T-helper 1 cell treated with Interleukin-12 subunit alpha and Interleukin-12 subunit beta and Interleukin-4 antibody, amounts not matched to agents 30 ng/mL and 1 ng/mL, for 36 hours (primary cell): ENCODE results near the gene GPR146. TPM values are rescaled to one million over a fixed set of nuclear protein-coding genes. Genes with fewer than 3 reads are reported as not detected.

Experiments
- intact Hi-C: fragments of 100-400 bp; cut with micrococcal nuclease; formaldehyde crosslinking; loops from one replicate; pipeline ENCODE4 v1.15.1; 2024
- total RNA-seq: library from RNA; stranded (reverse); gene quantifications from 2 replicates; pipeline ENCODE4 v1.2.3, GENCODE V29; 2022

GPR146 gene
- total RNA-seq, 1 donor from 2014 or later, result 14.5 TPM

DNA sequence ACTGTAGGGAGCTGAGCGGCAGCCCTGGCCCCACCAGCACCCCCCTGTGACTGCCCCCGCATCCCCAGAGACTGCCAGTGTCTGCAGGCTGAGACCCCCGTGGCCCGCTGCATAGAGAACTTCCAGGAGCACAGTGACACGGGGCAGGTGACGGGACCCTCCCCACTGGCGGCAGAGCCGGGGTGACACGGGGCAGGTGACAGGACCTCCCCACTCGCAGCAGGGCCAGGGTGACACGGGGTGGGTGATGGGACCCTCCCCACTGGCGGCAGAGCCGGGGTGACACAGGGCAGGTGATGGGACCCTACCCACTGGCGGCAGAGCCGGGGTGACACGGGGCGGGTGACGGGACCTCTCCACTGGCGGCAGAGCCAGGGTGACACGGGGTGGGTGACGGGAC is 45.9 kb downstream of the GPR146 start:
- intact Hi-C loops, result no loop called here

DNA sequence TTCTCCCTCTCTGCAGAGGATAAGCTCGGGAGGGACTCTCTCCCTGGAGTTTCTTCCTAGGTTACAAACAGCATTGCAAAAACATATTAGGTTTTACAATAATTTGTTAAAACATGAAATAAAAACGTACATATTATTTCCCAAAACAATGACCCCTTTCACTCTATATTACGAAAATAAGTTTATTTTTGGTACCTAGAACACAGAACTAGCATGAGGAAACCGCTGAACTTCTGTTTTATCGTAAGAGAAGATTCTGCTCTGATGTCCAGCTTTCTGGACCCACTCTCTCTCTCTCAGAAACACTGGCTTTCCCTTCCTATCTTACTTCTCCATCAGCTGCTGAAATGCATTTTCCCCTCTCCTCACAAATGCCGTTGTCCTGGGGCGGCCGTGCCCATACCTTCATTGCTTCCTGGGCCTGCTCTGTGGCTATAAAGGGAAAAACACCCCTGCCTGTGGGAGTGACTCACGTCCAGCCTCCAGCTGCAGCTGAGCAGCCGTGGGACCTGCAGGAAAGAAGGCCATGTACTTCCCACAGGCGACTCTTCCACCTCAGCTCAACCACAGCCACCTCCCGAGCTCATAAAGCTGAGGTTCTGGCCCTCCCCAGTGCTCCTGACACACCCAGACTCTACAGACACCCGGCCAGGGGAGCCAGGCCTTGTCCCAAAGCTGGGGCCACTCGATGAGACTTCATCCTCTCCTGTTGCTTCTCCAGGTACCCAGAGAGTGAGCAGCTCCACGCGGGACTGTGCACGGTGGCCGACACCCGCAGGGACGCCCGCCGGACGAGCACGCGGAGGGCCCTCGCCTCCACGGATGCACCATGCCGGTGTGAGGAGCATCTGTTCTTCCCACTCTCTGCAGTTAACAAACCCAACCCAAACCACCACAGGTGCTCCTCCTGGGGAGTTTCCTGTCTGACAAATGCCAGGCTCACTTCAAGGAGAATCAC is 46.6 kb downstream of the GPR146 start:
- intact Hi-C loops, result no loop called here

DNA sequence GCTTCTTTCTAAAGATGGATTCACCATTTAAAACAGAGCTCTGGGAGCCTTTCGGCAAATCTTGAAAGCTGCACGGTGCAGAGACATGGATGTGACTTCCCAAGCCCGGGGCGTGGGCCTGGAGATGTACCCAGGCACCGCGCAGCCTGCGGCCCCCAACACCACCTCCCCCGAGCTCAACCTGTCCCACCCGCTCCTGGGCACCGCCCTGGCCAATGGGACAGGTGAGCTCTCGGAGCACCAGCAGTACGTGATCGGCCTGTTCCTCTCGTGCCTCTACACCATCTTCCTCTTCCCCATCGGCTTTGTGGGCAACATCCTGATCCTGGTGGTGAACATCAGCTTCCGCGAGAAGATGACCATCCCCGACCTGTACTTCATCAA is 47.3 kb downstream of the GPR146 start:
- intact Hi-C loops, result no loop called here

DNA sequence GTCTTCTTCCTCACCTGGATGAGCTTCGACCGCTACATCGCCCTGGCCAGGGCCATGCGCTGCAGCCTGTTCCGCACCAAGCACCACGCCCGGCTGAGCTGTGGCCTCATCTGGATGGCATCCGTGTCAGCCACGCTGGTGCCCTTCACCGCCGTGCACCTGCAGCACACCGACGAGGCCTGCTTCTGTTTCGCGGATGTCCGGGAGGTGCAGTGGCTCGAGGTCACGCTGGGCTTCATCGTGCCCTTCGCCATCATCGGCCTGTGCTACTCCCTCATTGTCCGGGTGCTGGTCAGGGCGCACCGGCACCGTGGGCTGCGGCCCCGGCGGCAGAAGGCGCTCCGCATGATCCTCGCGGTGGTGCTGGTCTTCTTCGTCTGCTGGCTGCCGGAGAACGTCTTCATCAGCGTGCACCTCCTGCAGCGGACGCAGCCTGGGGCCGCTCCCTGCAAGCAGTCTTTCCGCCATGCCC is 47.9 kb downstream of the GPR146 start:
- intact Hi-C loops, result no loop called here

DNA sequence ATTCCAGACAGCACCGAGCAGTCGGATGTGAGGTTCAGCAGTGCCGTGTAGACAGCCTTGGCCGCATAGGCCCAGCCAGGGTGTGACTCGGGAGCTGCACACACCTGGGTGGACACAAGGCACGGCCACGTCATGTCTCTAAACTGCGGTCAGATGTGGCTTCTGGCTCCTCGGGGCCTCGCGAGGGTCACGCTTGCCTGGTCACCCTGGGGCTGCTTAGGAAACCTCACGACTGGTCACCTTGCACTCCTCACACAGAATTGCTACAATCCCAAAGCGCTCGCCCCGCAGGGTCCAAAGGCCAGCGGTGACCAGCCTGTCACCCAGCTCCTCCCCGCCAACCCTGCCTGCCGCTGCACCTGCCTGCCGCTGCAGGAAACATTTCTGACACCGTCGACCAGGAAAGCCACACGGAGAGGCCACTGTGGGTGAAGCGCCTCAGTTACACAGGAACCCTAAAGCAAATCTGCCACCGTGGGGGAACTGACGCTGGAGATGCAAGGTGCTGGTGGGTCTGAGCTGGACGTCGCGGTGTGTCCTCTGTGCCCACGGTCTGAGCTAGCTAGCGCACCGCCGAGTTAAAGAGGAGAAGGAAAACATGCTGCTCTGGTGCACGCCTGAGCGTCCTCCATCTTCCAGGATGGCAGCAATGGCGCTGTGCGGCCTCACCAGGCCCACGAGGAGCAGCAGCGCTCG is 48.6 kb downstream of the GPR146 start:
- intact Hi-C loops, result no loop called here

DNA sequence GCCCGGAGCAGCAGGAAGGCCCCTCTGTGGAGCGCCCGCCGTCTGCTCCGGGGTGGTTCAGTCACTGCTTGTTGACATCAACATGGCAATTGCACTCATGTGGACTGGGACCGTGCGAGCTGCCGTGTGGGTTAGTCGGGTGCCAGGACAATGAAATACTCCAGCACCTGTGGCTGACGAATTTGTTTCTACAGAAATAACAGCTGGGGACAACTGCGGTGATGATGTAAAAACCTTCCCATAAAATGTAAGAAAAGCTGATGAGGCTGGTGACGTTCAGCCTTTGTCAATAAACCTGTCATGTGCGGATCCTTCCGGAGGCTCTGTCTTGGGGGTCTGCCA is 49.1 kb downstream of the GPR146 start:
- intact Hi-C loops, result no loop called here

DNA sequence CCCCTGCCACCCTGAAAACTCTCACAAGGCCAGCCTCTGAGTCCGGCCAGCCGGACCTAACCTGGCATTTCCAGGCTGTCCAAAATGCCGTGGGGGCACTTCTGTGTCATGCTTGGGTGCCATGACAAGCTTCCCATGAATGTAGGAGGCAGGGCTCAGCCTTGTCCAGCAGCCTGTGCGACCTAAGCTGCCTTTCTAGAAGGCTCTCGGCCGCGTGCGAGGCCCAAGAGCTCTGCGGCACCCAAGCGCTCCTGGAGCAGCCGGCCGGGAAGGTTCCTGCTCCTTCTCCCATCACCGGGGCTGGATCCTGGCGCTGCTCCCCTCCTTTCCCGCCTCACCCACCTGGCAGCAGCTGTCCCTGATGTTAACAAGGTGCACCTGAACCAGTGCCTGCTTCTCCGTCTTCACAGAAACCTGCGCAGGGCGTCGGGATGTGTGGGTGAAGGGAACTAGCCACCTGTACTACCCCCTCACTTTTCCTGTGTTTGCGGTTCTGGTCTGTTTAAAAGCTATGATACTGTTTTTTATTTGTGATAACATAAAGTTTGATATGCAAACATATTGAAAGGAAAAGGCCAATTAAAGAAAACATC is 49.7 kb downstream of the GPR146 start:
- intact Hi-C loops, result no loop called here

DNA sequence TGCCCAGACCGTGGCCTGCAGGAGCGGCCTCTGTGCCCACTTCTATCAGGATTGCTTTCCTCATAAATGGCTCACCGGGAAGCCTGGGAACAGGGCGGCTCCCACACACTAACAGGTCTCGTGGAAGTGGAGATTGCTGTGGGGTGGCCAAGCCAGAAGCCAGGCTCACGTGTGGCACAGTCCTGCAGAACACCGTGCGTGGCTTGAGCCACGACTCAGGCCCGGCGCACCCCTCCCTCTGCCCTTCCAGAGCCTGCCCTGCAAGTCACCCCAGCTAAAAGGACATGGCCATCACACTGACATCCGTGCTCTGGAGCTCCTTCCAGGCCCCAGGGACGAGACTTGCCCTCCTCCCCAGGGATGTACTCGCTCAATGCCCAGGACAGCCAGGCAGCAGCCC is 50.5 kb downstream of the GPR146 start:
- intact Hi-C loops, result no loop called here

DNA sequence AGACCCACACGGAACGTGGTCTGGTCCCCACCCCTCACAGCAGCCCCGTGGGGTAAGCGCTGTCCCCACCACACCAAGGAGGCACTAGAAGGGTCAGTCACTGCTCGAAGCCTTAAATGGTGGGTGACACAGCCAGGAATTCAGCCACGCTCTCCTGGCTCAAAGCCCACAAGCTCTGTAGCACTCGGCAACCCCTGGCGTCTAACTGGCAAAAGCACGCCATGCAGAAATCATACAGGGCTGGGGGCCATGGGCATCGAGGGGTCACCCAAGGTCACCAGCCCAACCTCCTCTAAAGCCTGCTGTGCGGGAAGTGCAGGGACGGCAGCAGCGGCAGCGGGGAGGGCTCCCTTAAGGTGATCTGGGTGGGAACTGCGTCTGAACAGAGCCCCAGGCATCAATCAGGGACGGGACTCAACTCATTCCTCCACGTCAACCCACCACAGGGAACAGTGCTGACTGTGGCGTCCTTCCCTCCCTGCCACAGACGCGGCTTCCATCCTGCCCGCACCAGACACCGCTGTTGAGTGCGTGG is 51.3 kb downstream of the GPR146 start:
- intact Hi-C loops, result no loop called here

DNA sequence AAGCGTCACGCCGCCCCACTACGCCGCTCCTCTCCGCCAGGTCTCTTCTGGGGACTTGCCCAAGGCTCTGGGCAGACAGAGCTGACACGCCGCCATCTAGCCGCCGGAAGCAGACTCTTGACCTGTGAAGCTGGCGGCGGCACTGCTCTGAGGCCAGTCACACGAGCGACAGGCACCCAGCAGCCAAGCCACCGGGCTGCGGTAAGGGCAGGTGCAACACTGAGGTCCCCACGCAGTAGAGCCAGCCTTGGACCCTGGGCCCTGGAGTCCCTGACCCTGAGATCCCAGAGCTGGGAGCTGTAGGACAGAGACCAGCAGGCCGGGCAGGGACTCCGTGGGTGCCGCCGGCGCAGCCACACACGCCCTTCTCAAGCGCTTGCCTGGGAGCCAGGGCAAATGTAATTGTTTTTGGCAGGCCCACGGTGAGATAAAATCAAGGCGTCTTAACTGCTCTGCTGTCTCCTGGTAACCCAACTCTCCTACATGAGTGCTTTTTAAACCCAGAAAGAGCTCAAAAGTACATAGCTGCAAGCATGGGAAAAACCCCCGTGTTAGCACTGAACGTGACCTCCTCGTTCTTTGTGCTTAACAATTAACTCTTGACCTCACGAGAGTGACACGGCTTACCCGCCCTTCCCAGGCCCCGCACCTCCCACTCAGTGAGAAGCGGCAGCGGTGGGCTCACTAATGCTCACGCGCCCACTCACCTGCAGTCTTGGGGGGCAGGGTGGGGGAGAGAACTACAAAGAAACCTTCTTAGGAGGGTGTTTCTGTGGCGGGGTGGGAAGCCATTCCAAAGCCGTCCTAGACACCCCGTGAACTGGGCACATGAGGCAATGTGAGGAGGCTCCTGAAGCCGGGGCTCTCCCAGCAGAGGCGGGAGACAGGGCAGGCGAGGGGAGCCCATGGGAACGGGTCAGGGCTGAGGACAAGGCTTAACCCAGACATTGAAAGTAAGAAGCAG is 52.1 kb downstream of the GPR146 start:
- intact Hi-C loops, result no loop called here

DNA sequence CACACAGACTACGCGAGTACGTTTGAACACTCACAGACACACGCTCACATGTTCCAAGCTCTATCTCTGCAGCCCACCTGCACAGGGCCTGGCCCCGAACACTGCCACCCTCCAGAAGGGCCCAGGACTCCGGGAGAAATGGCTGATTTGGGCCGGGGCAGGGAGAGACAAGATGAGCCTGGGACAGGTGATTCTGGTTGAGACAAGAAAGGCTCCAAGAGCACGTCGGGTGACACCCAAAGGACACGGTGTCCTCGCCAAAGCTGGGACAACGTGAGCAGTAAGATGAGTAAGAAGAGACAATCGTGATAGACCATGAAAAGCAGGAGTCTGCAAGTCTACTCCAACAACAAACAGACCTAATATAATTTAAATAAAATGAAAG is 52.8 kb downstream of the GPR146 start:
- intact Hi-C loops, result no loop called here

DNA sequence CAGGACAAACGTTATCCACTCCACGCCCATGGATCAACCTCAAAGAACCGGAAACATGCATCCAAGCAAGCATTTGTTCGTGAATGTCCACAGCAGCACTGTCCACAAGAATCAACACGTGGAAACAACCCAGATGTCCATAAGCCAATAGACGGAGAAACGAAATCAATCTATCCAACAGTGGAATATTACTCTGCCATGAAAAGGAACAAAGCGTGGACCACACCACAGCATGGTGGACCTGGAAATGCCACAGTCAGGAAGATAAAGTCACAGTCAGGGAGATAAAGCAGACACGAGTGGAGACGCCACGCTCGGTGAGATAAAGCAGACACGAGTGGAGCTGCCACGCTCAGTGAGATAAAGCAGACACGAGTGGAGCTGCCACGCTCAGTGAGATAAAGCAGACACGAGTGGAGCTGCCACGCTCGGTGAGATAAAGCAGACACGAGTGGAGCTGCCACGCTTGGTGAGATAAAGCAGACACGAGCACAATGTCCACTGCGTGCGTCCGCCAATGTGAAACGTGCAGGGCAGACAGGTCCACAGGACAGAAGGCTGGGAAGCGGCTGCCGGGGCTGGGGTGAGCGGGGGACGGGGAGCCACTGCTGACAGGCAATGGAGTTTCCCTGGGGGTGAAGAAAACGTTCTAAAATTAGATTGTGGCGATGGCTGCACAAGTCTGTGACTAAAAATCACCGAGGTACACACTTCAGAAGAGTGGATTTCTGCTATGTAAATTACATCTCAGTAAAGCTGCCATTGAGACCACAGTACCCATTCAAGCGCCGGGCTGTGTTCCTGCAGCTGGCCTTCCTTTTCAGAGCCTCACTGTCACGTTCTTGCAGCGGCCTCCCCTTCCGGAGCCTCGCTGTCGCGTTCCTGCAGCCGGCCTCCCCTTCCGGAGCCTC is 54.2 kb downstream of the GPR146 start:
- intact Hi-C loops, result no loop called here

DNA sequence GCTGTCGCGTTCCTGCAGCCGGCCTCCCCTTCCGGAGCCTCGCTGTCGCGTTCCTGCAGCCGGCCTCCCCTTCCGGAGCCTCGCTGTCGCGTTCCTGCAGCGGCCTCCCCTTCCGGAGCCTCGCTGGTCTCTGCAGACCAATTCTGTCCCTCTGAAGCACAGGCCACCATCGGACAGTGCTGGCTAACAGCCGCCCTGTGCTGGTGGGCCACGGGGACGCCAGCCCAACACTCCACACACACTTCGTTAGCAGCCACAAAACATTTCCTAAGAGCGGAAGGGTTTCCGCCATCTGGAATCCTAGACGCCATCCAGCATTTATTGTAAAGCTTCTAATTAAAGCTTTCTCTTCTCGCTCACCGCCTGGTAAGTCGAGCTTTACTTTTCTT is 54.8 kb downstream of the GPR146 start:
- intact Hi-C loops, result no loop called here

DNA sequence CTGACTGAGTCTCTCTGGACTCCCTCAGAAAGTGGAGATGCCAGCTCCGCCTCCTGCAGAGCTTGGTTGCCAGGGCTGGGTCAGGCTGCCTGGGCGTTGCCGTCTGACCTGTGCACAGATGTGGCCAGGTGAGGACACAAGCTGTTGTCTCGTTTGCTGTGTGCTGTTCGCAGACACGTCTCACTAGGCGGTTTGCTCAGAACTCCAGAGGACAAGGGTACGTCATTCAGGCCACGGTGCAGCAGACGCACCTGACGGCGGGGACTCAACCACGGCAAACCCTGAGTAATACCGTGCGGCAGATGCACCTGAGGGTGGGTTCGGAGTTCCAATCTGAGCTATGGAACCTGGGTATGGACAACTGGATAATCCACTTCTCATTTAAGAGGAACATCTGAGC is 55.3 kb downstream of the GPR146 start:
- intact Hi-C loops, result no loop called here

DNA sequence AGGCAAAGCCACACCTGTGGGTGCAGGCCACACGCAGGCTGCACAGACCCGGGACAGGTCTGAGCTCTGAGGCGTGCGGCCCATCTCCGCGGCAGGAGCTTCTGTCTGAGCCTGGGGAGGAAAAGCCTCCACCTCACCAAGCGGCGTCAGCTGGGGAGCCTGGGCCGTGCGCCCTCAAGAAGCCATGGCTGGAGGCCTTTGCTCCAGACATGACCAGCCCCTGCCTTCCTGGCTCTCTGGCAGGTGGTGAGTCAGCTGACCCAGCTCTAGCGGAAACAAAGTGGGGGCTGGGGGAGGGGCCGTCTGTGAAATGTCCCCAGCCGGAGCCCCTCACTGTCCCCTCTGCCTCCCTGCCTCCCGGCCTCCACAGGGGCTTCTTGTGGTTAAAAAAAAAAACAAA is 56.0 kb downstream of the GPR146 start:
- intact Hi-C loops, result no loop called here

DNA sequence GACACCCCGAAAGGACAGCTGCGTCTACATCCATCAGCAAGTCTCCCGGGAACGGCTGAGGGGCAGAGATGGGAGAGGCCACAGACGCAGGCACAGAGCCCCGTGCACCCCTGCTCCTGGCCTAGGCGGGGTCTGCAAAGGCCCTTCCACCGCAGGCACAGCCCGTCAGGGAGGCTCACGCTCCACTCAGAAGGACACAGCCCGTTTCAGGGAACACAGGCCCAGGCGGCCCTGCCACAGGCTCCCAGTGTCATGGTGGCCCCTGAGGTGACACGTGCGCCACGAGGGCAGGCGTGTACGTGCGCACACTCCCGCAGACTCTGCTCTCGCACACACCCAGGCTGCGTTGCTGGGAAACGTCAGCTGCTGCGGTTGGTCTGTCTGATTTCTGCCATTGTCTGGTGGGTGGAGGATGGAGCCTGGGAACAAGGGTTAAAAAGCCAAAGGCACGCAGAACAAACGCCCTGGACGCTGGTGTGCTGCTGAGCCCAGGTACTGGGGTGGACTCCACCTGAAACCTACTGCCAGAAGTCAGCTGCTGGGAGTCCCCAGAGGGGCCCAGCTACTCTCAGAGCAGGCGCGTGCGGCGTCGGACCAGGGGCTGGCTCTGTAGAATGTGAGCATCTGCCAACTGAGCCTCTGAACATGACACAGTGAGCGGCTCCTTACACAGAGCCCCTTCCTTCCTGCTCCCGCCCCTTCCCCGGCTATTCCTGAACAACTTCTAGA is 56.7 kb downstream of the GPR146 start:
- intact Hi-C loops, result no loop called here

DNA sequence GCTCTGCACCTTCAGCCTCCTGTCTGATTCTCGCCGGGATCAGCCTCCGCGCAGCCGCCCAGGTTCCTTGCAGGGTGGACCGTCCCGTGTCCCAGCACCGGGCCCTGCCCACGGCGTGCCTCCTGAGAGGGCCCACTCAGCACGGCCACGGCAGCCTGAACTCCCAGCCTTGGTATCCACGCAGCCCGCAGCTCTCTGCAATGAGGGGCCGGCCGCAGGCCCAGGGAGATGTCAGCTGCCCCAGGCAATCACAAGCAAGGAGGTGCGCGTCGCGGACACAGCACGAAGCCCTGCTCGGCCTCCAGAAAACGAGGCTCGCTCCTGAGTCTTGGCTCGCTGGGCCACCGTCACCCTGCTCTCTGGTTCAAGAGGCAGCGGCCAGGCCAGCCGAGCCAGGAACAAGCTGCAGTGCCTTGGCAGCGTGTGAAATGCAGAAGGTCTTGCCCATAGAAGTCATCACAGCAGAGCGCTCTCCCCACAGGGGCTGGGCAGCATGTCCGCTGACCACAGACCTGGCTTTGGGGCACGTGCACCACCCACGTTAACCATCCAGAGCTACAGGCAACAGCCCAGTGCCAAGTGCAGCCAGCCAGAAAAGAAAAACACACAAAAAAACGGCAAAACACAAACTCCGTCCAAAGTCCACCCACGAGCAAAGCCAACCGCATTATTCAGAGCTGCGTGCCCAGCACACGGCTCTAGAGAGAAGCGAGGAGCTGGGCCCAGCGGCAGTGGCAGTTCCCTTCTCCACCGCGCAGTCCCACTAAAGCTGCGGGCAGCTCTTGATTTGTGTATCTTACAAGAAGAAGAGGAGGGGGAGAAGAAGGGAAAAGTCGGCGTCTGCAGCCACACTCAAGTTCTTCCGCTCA is 57.5 kb downstream of the GPR146 start:
- intact Hi-C loops, result no loop called here
